IMR-90 (cell line): Measurements from ENCODE around the gene COX4I1. TPM values are rescaled to one million over a fixed set of nuclear protein-coding genes. Genes with fewer than 3 reads are reported as not detected.

Experiments
- ATAC-seq: fragments of 200-7000 bp; cut with Tn5 transposase; 2 replicates; pipeline ENCODE4 v1.9.1; 2020; ENCODE audit warnings: low read depth, mild to moderate bottlenecking, moderate library complexity
- BruUV-seq: library from RNA; stranded (reverse); fragments of 400-500 nt; replicated peaks from 2 replicates; lab custom pipeline; 2021; lab: Mats Ljungman, UMichigan
- CTCF ChIA-PET: fragments of 300-600 bp; formaldehyde crosslinking; extraction: SDS; loops from one replicate; lab custom pipeline; 2021; ENCODE audit warnings: antibody characterized with exemption; lab: Yijun Ruan, JAX
- POLR2A ChIA-PET: fragments of 300-600 bp; sonication (Branson Sonifier 250); formaldehyde crosslinking; loops from one replicate; lab custom pipeline; 2022; ENCODE audit warnings: antibody characterized with exemption; ENCODE audit not compliant: unreplicated experiment; lab: Charles Lee
- DNase-seq: peaks from one replicate; pipeline ENCODE4 v3.0.0; 2013
- H2AFZ ChIP-seq: replicated peaks from 2 replicates; pipeline ENCODE3; 2013; ENCODE audit warnings: low read length, mild to moderate bottlenecking; ENCODE audit not compliant: poor library complexity
- H2AK5ac ChIP-seq: 2 replicates; pipeline ENCODE4 v1.6.1; 2013; ENCODE audit warnings: low read depth, low read length, inconsistent platforms
- H2AK9ac ChIP-seq: replicated peaks from 2 replicates; pipeline ENCODE3; 2013; ENCODE audit warnings: mild to moderate bottlenecking, low read depth, low read length, moderate library complexity; ENCODE audit not compliant: poor library complexity
- H2BK120ac ChIP-seq: 2 replicates; pipeline ENCODE4 v1.6.1; 2013; ENCODE audit warnings: low read depth, low read length, inconsistent platforms
- H2BK15ac ChIP-seq: 3 replicates; pipeline ENCODE4 v1.6.1; 2013; ENCODE audit warnings: low read depth, low read length, inconsistent platforms
- H2BK20ac ChIP-seq: 2 replicates; pipeline ENCODE4 v1.6.1; 2013; ENCODE audit warnings: low read depth, mild to moderate bottlenecking, inconsistent platforms, low read length, moderate library complexity
- H2BK5ac ChIP-seq: 2 replicates; pipeline ENCODE4 v1.6.1; 2013; ENCODE audit warnings: mild to moderate bottlenecking, low read depth, low read length, inconsistent platforms; ENCODE audit not compliant: poor library complexity, severe bottlenecking
- H3K14ac ChIP-seq: replicated peaks from 2 replicates; pipeline ENCODE4 v1.6.1; 2013; ENCODE audit warnings: low read depth, low read length, inconsistent platforms
- H3K18ac ChIP-seq: 2 replicates; pipeline ENCODE4 v1.6.1; 2013; ENCODE audit warnings: low read depth, low read length, control low read depth
- H3K23ac ChIP-seq: 2 replicates; pipeline ENCODE4 v1.6.1; 2013; ENCODE audit warnings: low read depth, low read length, inconsistent platforms
- H3K27ac ChIP-seq: 2 replicates; pipeline ENCODE4 v1.5.1; 2013; ENCODE audit warnings: mild to moderate bottlenecking, control low read depth, low read length; ENCODE audit not compliant: insufficient read depth
- H3K27me3 ChIP-seq: 2 replicates; pipeline ENCODE4 v1.6.1; 2013; ENCODE audit warnings: low read length; ENCODE audit not compliant: control insufficient read depth, insufficient read depth
- H3K36me3 ChIP-seq: 2 replicates; pipeline ENCODE4 v1.6.1; 2013; ENCODE audit warnings: low read length, mixed read lengths; ENCODE audit not compliant: control insufficient read depth, insufficient read depth
- H3K4ac ChIP-seq: 2 replicates; pipeline ENCODE4 v1.6.1; 2013; ENCODE audit warnings: low read depth, low read length, inconsistent platforms
- H3K4me1 ChIP-seq: 2 replicates; pipeline ENCODE4 v1.6.1; 2013; ENCODE audit warnings: low read length, mixed read lengths; ENCODE audit not compliant: control insufficient read depth, insufficient read depth
- H3K4me2 ChIP-seq: 2 replicates; pipeline ENCODE4 v1.6.1; 2013; ENCODE audit warnings: low read depth, mild to moderate bottlenecking, control low read depth, low read length, moderate library complexity
- H3K4me3 ChIP-seq: 2 replicates; pipeline ENCODE4 v1.5.1; 2013; ENCODE audit warnings: low read depth, mild to moderate bottlenecking, control low read depth, low read length, moderate library complexity; ENCODE audit not compliant: insufficient read depth
- H3K56ac ChIP-seq: 2 replicates; pipeline ENCODE4 v1.6.1; 2013; ENCODE audit warnings: low read length, inconsistent platforms; ENCODE audit not compliant: insufficient read depth; ENCODE audit errors: extremely low read depth
- H3K79me1 ChIP-seq, 2 experiments: 2 replicates each; pipeline ENCODE4 v1.6.1; 2013; ENCODE audit warnings: low read length in 2 of 2, inconsistent platforms in 1 of 2, low read depth in 1 of 2
- H3K9ac ChIP-seq: 2 replicates; pipeline ENCODE4 v1.6.1; 2013; ENCODE audit warnings: low read depth, low read length, control low read depth
- H3K9me1 ChIP-seq: 2 replicates; pipeline ENCODE4 v1.6.1; 2013; ENCODE audit warnings: low read length, inconsistent platforms; ENCODE audit not compliant: insufficient read depth
- H3K9me3 ChIP-seq: 2 replicates; pipeline ENCODE4 v1.6.1; 2013; ENCODE audit warnings: low read length; ENCODE audit not compliant: control insufficient read depth, insufficient read depth
- H4K20me1 ChIP-seq: 2 replicates; pipeline ENCODE4 v1.6.1; 2013; ENCODE audit warnings: low read length, inconsistent platforms; ENCODE audit not compliant: insufficient read depth
- H4K5ac ChIP-seq: 2 replicates; pipeline ENCODE4 v1.6.1; 2013; ENCODE audit warnings: mild to moderate bottlenecking, low read depth, low read length, control low read depth
- H4K8ac ChIP-seq, 2 experiments: 2 replicates each; pipeline ENCODE4 v1.6.1; 2013; ENCODE audit warnings: low read depth in 2 of 2, low read length in 2 of 2, control low read depth in 1 of 2, inconsistent platforms in 1 of 2
- H4K91ac ChIP-seq: 2 replicates; pipeline ENCODE4 v1.6.1; 2013; ENCODE audit warnings: low read depth, low read length, inconsistent platforms; ENCODE audit not compliant: insufficient read depth
- BHLHE40 ChIP-seq: fragments of 150-350 bp; IDR thresholded peaks from 2 replicates; pipeline ENCODE4 v1.6.1; 2016; ENCODE audit warnings: mild to moderate bottlenecking, low read depth, low read length
- ELK1 ChIP-seq: fragments of 150-350 bp; IDR thresholded peaks from 2 replicates; pipeline ENCODE4 v1.6.1; 2016; ENCODE audit warnings: low read depth, mild to moderate bottlenecking, low read length, moderate library complexity, borderline replicate concordance
- MXI1 ChIP-seq: IDR thresholded peaks from 2 replicates; pipeline ENCODE4 v1.6.1; 2012; ENCODE audit warnings: low read depth, mild to moderate bottlenecking, low read length, moderate library complexity, borderline replicate concordance
- NFE2L2 ChIP-seq: fragments of 150-350 bp; IDR thresholded peaks from 2 replicates; pipeline ENCODE4 v1.6.1; 2016; ENCODE audit warnings: low read depth, mild to moderate bottlenecking, low read length
- POLR2A ChIP-seq: IDR thresholded peaks from 2 replicates; pipeline ENCODE4 v1.6.1; 2012; ENCODE audit warnings: mild to moderate bottlenecking, low read depth, low read length
- RAD21 ChIP-seq: IDR thresholded peaks from 2 replicates; pipeline ENCODE4 v1.6.1; 2012; ENCODE audit warnings: low read length, improper control_type of control experiment
- RCOR1 ChIP-seq: IDR thresholded peaks from 2 replicates; pipeline ENCODE4 v1.6.1; 2012; ENCODE audit warnings: mild to moderate bottlenecking, low read length, improper control_type of control experiment; ENCODE audit not compliant: insufficient replicate concordance
- USF2 ChIP-seq: fragments of 150-350 bp; IDR thresholded peaks from 2 replicates; pipeline ENCODE4 v1.6.1; 2017; ENCODE audit warnings: mild to moderate bottlenecking, antibody characterized with exemption, low read length, low read depth
- WGBS, 2 experiments: methylation state at CpG; one replicate each; pipeline versions ENCODE4 v1.1.5 to v1.1.7; 2013; ENCODE audit warnings: missing lambda C conversion rate in 2 of 2; ENCODE audit not compliant: insufficient read length in 1 of 2; ENCODE audit errors: extremely low coverage in 2 of 2; 5-methylcytosine and 5-hydroxymethylcytosine counted together
- dilution Hi-C: fragments of 300-500 bp; cut with HindIII; formaldehyde crosslinking; loops from one replicate; pipeline ENCODE4 v1.14.3; 2018; ENCODE audit warnings: low sequenced_read_pairs; ENCODE audit not compliant: unreplicated experiment
- in situ Hi-C: fragments of 300-500 bp; cut with MboI; formaldehyde crosslinking; loops from 3 replicates; pipeline ENCODE4 v1.14.3; 2019; ENCODE audit warnings: low sequenced_read_pairs, inconsistent platforms, mixed read lengths
- intact Hi-C: fragments of 100-400 bp; cut with micrococcal nuclease; formaldehyde crosslinking; loops from 2 replicates; pipeline ENCODE4 v1.10.0; 2022
- polyA plus RNA-seq, 3 experiments: library from polyadenylated mRNA; depleted of rRNA; stranded (reverse); fragments of >200 nt; gene quantifications; 2 replicates each; pipeline ENCODE4 v1.2.3, GENCODE V29; 2012; ENCODE audit warnings: low replicate concordance in 1 of 3
- total RNA-seq: library from RNA; depleted of rRNA; stranded (reverse); fragments of >200 nt; gene quantifications from 2 replicates; pipeline ENCODE4 v1.2.3, GENCODE V29; 2012

The COX4I1 gene
- total and polyA plus RNA-seq, 2 of the 4 experiments (the other 2 are of a cell fraction): 397 to 700 TPM

- no peak overlapping the region for H2AK5ac ChIP-seq
- no peak overlapping the region for H4K8ac ChIP-seq
- dilution Hi-C loops (no loop called here), in situ Hi-C loops (no loop called here), intact Hi-C loops (no loop called here)
- TF ChIP-seq USF2 (no peak), NFE2L2 (no peak), MXI1 (no peak), POLR2A (no peak), RCOR1 (no peak), ELK1 (no peak), BHLHE40 (no peak), RAD21 (no peak)
- ChIA-PET POLR2A (no interaction called here), CTCF (no interaction called here)
- BruUV-seq: no TSS peak
- no peak overlapping the region for H2AFZ ChIP-seq
- H3K4me1 ChIP-seq: no peaks in the 10 kb centered on the region; the same call in 1 of the 2 replicates
- ATAC-seq (no peak), DNase-seq (no peak)
- H3K56ac ChIP-seq: no peak overlapping the region
- no peak overlapping the region for H3K23ac ChIP-seq
- H4K20me1 ChIP-seq: no peaks in the 10 kb centered on the region
- H3K9me3 ChIP-seq: peaks cover 5% of the 10 kb centered on the region
- 81% methylated on average over 5 of the region's 9 CpGs; no CpG with 5 or more reads in 1 of the 2 experiments for WGBS, 2 experiments
- H3K4me3 ChIP-seq: no peak overlapping the region
- no peak overlapping the region for H3K18ac ChIP-seq
- no peaks in the 10 kb centered on the region for H3K9me1 ChIP-seq
- no peak overlapping the region for H3K14ac ChIP-seq
- no peak overlapping the region for H3K4me2 ChIP-seq
- H4K5ac ChIP-seq: no peak overlapping the region
- no peak overlapping the region for H2BK5ac ChIP-seq
- no peaks in the 10 kb centered on the region for H3K36me3 ChIP-seq
- no peak overlapping the region for H2BK15ac ChIP-seq
- no peak overlapping the region for H3K27ac ChIP-seq
- no peak overlapping the region for H2BK120ac ChIP-seq
- H4K91ac ChIP-seq: no peak overlapping the region
- no peak overlapping the region for H2AK9ac ChIP-seq
- no peak overlapping the region for H3K4ac ChIP-seq
- no peaks in the 10 kb centered on the region for H3K79me1 ChIP-seq
- no peak overlapping the region for H3K9ac ChIP-seq
- H2BK20ac ChIP-seq: no peak overlapping the region
- peaks cover 75% of the 10 kb centered on the region for H3K27me3 ChIP-seq
Measured at GRCh38 chr16:85842848-85843247, 43.4 kb downstream of the COX4I1 start.
